Measurements from ENCODE around the gene MBP.

GRCh38 chr18:77051581-77052296 is 80.8 kb downstream of the MBP start:
- TF ChIP-seq CTCF (conservative IDR thresholded peaks at IDR 0.05; ENCODE audit: low read depth, low read length) (no peak), EZH2phosphoT487 (IDR thresholded peaks at IDR 0.05; ENCODE audit: borderline replicate concordance, low read length) (no peak), EZH2 (IDR thresholded peaks at IDR 0.05; ENCODE audit: low read length, unreplicated experiment) (no peak)

Measured in PC-3 (cell line).